IMR-90 (cell line): ENCODE data around the gene COL7A1. TPM values are rescaled to one million over a fixed set of nuclear protein-coding genes. Genes with fewer than 3 reads are reported as not detected.

ENCODE experiments used
- ATAC-seq: fragments of 200-7000 bp; cut with Tn5 transposase; 2 replicates; pipeline ENCODE4 v1.9.1; 2020; ENCODE audit warnings: low read depth, mild to moderate bottlenecking, moderate library complexity
- BruUV-seq: library from RNA; stranded (reverse); fragments of 400-500 nt; replicated peaks from 2 replicates; lab custom pipeline; 2021; lab: Mats Ljungman, UMichigan
- CTCF ChIA-PET: fragments of 300-600 bp; formaldehyde crosslinking; extraction: SDS; loops from one replicate; lab custom pipeline; 2021; ENCODE audit warnings: antibody characterized with exemption; lab: Yijun Ruan, JAX
- POLR2A ChIA-PET: fragments of 300-600 bp; sonication (Branson Sonifier 250); formaldehyde crosslinking; loops from one replicate; lab custom pipeline; 2022; ENCODE audit warnings: antibody characterized with exemption; ENCODE audit not compliant: unreplicated experiment; lab: Charles Lee
- DNase-seq: peaks from one replicate; pipeline ENCODE4 v3.0.0; 2013
- H2AFZ ChIP-seq: replicated peaks from 2 replicates; pipeline ENCODE3; 2013; ENCODE audit warnings: low read length, mild to moderate bottlenecking; ENCODE audit not compliant: poor library complexity
- H2AK5ac ChIP-seq: 2 replicates; pipeline ENCODE4 v1.6.1; 2013; ENCODE audit warnings: low read depth, low read length, inconsistent platforms
- H2AK9ac ChIP-seq: replicated peaks from 2 replicates; pipeline ENCODE3; 2013; ENCODE audit warnings: mild to moderate bottlenecking, low read depth, low read length, moderate library complexity; ENCODE audit not compliant: poor library complexity
- H2BK120ac ChIP-seq: 2 replicates; pipeline ENCODE4 v1.6.1; 2013; ENCODE audit warnings: low read depth, low read length, inconsistent platforms
- H2BK15ac ChIP-seq: 3 replicates; pipeline ENCODE4 v1.6.1; 2013; ENCODE audit warnings: low read depth, low read length, inconsistent platforms
- H2BK20ac ChIP-seq: 2 replicates; pipeline ENCODE4 v1.6.1; 2013; ENCODE audit warnings: low read depth, mild to moderate bottlenecking, inconsistent platforms, low read length, moderate library complexity
- H2BK5ac ChIP-seq: 2 replicates; pipeline ENCODE4 v1.6.1; 2013; ENCODE audit warnings: mild to moderate bottlenecking, low read depth, low read length, inconsistent platforms; ENCODE audit not compliant: poor library complexity, severe bottlenecking
- H3K14ac ChIP-seq: replicated peaks from 2 replicates; pipeline ENCODE4 v1.6.1; 2013; ENCODE audit warnings: low read depth, low read length, inconsistent platforms
- H3K18ac ChIP-seq: 2 replicates; pipeline ENCODE4 v1.6.1; 2013; ENCODE audit warnings: low read depth, low read length, control low read depth
- H3K23ac ChIP-seq: 2 replicates; pipeline ENCODE4 v1.6.1; 2013; ENCODE audit warnings: low read depth, low read length, inconsistent platforms
- H3K27ac ChIP-seq: 2 replicates; pipeline ENCODE4 v1.5.1; 2013; ENCODE audit warnings: mild to moderate bottlenecking, control low read depth, low read length; ENCODE audit not compliant: insufficient read depth
- H3K27me3 ChIP-seq: 2 replicates; pipeline ENCODE4 v1.6.1; 2013; ENCODE audit warnings: low read length; ENCODE audit not compliant: control insufficient read depth, insufficient read depth
- H3K36me3 ChIP-seq: 2 replicates; pipeline ENCODE4 v1.6.1; 2013; ENCODE audit warnings: low read length, mixed read lengths; ENCODE audit not compliant: control insufficient read depth, insufficient read depth
- H3K4ac ChIP-seq: 2 replicates; pipeline ENCODE4 v1.6.1; 2013; ENCODE audit warnings: low read depth, low read length, inconsistent platforms
- H3K4me1 ChIP-seq: 2 replicates; pipeline ENCODE4 v1.6.1; 2013; ENCODE audit warnings: low read length, mixed read lengths; ENCODE audit not compliant: control insufficient read depth, insufficient read depth
- H3K4me2 ChIP-seq: 2 replicates; pipeline ENCODE4 v1.6.1; 2013; ENCODE audit warnings: low read depth, mild to moderate bottlenecking, control low read depth, low read length, moderate library complexity
- H3K4me3 ChIP-seq: 2 replicates; pipeline ENCODE4 v1.5.1; 2013; ENCODE audit warnings: low read depth, mild to moderate bottlenecking, control low read depth, low read length, moderate library complexity; ENCODE audit not compliant: insufficient read depth
- H3K56ac ChIP-seq: 2 replicates; pipeline ENCODE4 v1.6.1; 2013; ENCODE audit warnings: low read length, inconsistent platforms; ENCODE audit not compliant: insufficient read depth; ENCODE audit errors: extremely low read depth
- H3K79me1 ChIP-seq, 2 experiments: 2 replicates each; pipeline ENCODE4 v1.6.1; 2013; ENCODE audit warnings: low read length in 2 of 2, inconsistent platforms in 1 of 2, low read depth in 1 of 2
- H3K9ac ChIP-seq: 2 replicates; pipeline ENCODE4 v1.6.1; 2013; ENCODE audit warnings: low read depth, low read length, control low read depth
- H3K9me1 ChIP-seq: 2 replicates; pipeline ENCODE4 v1.6.1; 2013; ENCODE audit warnings: low read length, inconsistent platforms; ENCODE audit not compliant: insufficient read depth
- H3K9me3 ChIP-seq: 2 replicates; pipeline ENCODE4 v1.6.1; 2013; ENCODE audit warnings: low read length; ENCODE audit not compliant: control insufficient read depth, insufficient read depth
- H4K20me1 ChIP-seq: 2 replicates; pipeline ENCODE4 v1.6.1; 2013; ENCODE audit warnings: low read length, inconsistent platforms; ENCODE audit not compliant: insufficient read depth
- H4K5ac ChIP-seq: 2 replicates; pipeline ENCODE4 v1.6.1; 2013; ENCODE audit warnings: mild to moderate bottlenecking, low read depth, low read length, control low read depth
- H4K8ac ChIP-seq, 2 experiments: 2 replicates each; pipeline ENCODE4 v1.6.1; 2013; ENCODE audit warnings: low read depth in 2 of 2, low read length in 2 of 2, control low read depth in 1 of 2, inconsistent platforms in 1 of 2
- H4K91ac ChIP-seq: 2 replicates; pipeline ENCODE4 v1.6.1; 2013; ENCODE audit warnings: low read depth, low read length, inconsistent platforms; ENCODE audit not compliant: insufficient read depth
- BHLHE40 ChIP-seq: fragments of 150-350 bp; IDR thresholded peaks from 2 replicates; pipeline ENCODE4 v1.6.1; 2016; ENCODE audit warnings: mild to moderate bottlenecking, low read depth, low read length
- CHD1 ChIP-seq: IDR thresholded peaks from 2 replicates; pipeline ENCODE4 v1.6.1; 2012; ENCODE audit warnings: low read depth, low read length, improper control_type of control experiment
- FOS ChIP-seq: fragments of 150-350 bp; IDR thresholded peaks from 2 replicates; pipeline ENCODE4 v1.6.1; 2016; ENCODE audit warnings: low read depth, low read length
- MAFK ChIP-seq: IDR thresholded peaks from 2 replicates; pipeline ENCODE4 v1.6.1; 2012; ENCODE audit warnings: low read depth, low read length, improper control_type of control experiment
- MAZ ChIP-seq: IDR thresholded peaks from 2 replicates; pipeline ENCODE4 v1.6.1; 2012; ENCODE audit warnings: low read depth, mild to moderate bottlenecking, low read length, improper control_type of control experiment, moderate library complexity, borderline replicate concordance
- MXI1 ChIP-seq: IDR thresholded peaks from 2 replicates; pipeline ENCODE4 v1.6.1; 2012; ENCODE audit warnings: low read depth, mild to moderate bottlenecking, low read length, moderate library complexity, borderline replicate concordance
- NFE2L2 ChIP-seq: fragments of 150-350 bp; IDR thresholded peaks from 2 replicates; pipeline ENCODE4 v1.6.1; 2016; ENCODE audit warnings: low read depth, mild to moderate bottlenecking, low read length
- POLR2A ChIP-seq: IDR thresholded peaks from 2 replicates; pipeline ENCODE4 v1.6.1; 2012; ENCODE audit warnings: mild to moderate bottlenecking, low read depth, low read length
- RAD21 ChIP-seq: IDR thresholded peaks from 2 replicates; pipeline ENCODE4 v1.6.1; 2012; ENCODE audit warnings: low read length, improper control_type of control experiment
- SMC3 ChIP-seq: fragments of 150-350 bp; IDR thresholded peaks from 2 replicates; pipeline ENCODE4 v1.6.1; 2016; ENCODE audit warnings: low read depth, mild to moderate bottlenecking, antibody characterized with exemption, low read length, moderate library complexity
- WGBS, 2 experiments: methylation state at CpG; one replicate each; pipeline versions ENCODE4 v1.1.5 to v1.1.7; 2013; ENCODE audit warnings: missing lambda C conversion rate in 2 of 2; ENCODE audit not compliant: insufficient read length in 1 of 2; ENCODE audit errors: extremely low coverage in 2 of 2; 5-methylcytosine and 5-hydroxymethylcytosine counted together
- dilution Hi-C: fragments of 300-500 bp; cut with HindIII; formaldehyde crosslinking; loops from one replicate; pipeline ENCODE4 v1.14.3; 2018; ENCODE audit warnings: low sequenced_read_pairs; ENCODE audit not compliant: unreplicated experiment
- in situ Hi-C: fragments of 300-500 bp; cut with MboI; formaldehyde crosslinking; loops from 3 replicates; pipeline ENCODE4 v1.14.3; 2019; ENCODE audit warnings: low sequenced_read_pairs, inconsistent platforms, mixed read lengths
- intact Hi-C: fragments of 100-400 bp; cut with micrococcal nuclease; formaldehyde crosslinking; loops from 2 replicates; pipeline ENCODE4 v1.10.0; 2022
- polyA plus RNA-seq, 3 experiments: library from polyadenylated mRNA; depleted of rRNA; stranded (reverse); fragments of >200 nt; gene quantifications; 2 replicates each; pipeline ENCODE4 v1.2.3, GENCODE V29; 2012; ENCODE audit warnings: low replicate concordance in 1 of 3
- total RNA-seq: library from RNA; depleted of rRNA; stranded (reverse); fragments of >200 nt; gene quantifications from 2 replicates; pipeline ENCODE4 v1.2.3, GENCODE V29; 2012
- TF ChIP-seq, protein P1 (sequence below): fragments of 150-350 bp; IDR thresholded peaks from 2 replicates; pipeline ENCODE4 v1.6.1; 2016; ENCODE audit warnings: low read depth, mild to moderate bottlenecking, low read length, moderate library complexity, borderline replicate concordance
- TF ChIP-seq, protein P2 (sequence below): conservative IDR thresholded peaks from 2 replicates; pipeline ENCODE4 v1.5.1; 2012; ENCODE audit warnings: mild to moderate bottlenecking, low read depth, low read length, improper control_type of control experiment
- TF ChIP-seq, protein P3 (sequence below): fragments of 150-350 bp; IDR thresholded peaks from 2 replicates; pipeline ENCODE4 v1.6.1; 2017; ENCODE audit warnings: mild to moderate bottlenecking, antibody characterized with exemption, low read length, low read depth

The COL7A1 gene
- total and polyA plus RNA-seq, 2 of the 4 experiments (the other 2 are of a cell fraction) = 4.1 to 20.3 TPM

DNA sequence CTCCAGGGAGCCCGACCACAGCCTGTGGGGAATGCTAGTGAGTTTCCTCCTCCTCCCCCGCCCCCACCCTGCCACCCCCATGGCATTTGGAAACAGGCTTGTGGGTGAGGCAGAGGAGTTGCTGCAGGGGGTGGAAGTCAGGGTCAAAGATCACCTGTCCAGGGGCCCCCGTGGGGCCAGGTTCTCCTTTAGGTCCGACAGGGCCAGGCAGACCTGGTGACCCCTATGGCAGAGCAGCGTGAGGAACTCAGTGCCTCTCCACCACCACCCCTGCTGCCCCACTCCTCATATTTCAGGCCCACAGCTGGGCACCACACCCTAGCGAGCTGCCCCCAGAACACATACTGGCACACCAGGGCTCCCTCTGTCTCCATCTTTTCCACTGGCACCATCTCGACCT, 22.6 kb downstream of the COL7A1 start:
- H2BK5ac ChIP-seq = no peak overlapping the region
- H3K4me3 ChIP-seq = no peak overlapping the region
- ChIA-PET CTCF (no interaction called here), POLR2A (no interaction called here)
- peaks cover 6% of the 10 kb centered on the region; the same call in 1 of the 2 replicates for H4K20me1 ChIP-seq
- WGBS, 2 experiments = 74% methylated on average over 3 of the region's 7 CpGs; no CpG with 5 or more reads in 1 of the 2 experiments
- no peak overlapping the region for H3K56ac ChIP-seq
- H4K91ac ChIP-seq = no peak overlapping the region
- dilution Hi-C loops = no loop called here
- no peak overlapping the region for H2BK20ac ChIP-seq
- intact Hi-C loops = no loop called here
- no peak overlapping the region for H2BK120ac ChIP-seq
- no peak overlapping the region for H3K9ac ChIP-seq
- no peak overlapping the region for H2AK9ac ChIP-seq
- no peak overlapping the region for H3K18ac ChIP-seq
- H3K36me3 ChIP-seq = peaks cover 77% of the 10 kb centered on the region
- no peak overlapping the region for H3K23ac ChIP-seq
- H3K27ac ChIP-seq = no peak overlapping the region; the same call in 1 of the 2 replicates
- H3K27me3 ChIP-seq = no peaks in the 10 kb centered on the region
- TF ChIP-seq CHD1 (no peak), BHLHE40 (no peak), RAD21 (no peak), POLR2A (no peak), MXI1 (no peak), MAFK (no peak), MAZ (no peak), NFE2L2 (no peak), FOS (no peak), SMC3 (no peak)
- TF ChIP-seq, protein P1, sequence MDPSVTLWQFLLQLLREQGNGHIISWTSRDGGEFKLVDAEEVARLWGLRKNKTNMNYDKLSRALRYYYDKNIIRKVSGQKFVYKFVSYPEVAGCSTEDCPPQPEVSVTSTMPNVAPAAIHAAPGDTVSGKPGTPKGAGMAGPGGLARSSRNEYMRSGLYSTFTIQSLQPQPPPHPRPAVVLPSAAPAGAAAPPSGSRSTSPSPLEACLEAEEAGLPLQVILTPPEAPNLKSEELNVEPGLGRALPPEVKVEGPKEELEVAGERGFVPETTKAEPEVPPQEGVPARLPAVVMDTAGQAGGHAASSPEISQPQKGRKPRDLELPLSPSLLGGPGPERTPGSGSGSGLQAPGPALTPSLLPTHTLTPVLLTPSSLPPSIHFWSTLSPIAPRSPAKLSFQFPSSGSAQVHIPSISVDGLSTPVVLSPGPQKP = no peak
- TF ChIP-seq, protein P2, sequence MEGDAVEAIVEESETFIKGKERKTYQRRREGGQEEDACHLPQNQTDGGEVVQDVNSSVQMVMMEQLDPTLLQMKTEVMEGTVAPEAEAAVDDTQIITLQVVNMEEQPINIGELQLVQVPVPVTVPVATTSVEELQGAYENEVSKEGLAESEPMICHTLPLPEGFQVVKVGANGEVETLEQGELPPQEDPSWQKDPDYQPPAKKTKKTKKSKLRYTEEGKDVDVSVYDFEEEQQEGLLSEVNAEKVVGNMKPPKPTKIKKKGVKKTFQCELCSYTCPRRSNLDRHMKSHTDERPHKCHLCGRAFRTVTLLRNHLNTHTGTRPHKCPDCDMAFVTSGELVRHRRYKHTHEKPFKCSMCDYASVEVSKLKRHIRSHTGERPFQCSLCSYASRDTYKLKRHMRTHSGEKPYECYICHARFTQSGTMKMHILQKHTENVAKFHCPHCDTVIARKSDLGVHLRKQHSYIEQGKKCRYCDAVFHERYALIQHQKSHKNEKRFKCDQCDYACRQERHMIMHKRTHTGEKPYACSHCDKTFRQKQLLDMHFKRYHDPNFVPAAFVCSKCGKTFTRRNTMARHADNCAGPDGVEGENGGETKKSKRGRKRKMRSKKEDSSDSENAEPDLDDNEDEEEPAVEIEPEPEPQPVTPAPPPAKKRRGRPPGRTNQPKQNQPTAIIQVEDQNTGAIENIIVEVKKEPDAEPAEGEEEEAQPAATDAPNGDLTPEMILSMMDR = no peak
- TF ChIP-seq, protein P3, sequence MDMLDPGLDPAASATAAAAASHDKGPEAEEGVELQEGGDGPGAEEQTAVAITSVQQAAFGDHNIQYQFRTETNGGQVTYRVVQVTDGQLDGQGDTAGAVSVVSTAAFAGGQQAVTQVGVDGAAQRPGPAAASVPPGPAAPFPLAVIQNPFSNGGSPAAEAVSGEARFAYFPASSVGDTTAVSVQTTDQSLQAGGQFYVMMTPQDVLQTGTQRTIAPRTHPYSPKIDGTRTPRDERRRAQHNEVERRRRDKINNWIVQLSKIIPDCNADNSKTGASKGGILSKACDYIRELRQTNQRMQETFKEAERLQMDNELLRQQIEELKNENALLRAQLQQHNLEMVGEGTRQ = no peak
- H3K4me2 ChIP-seq = no peak overlapping the region
- H2AFZ ChIP-seq = no peak overlapping the region
- no peak overlapping the region for H4K8ac ChIP-seq
- no peak overlapping the region for H2AK5ac ChIP-seq
- no peak overlapping the region for H3K14ac ChIP-seq
- ATAC-seq (no peak), DNase-seq (no peak)
- no peaks in the 10 kb centered on the region for H3K9me3 ChIP-seq
- H3K9me1 ChIP-seq = peaks cover 11% of the 10 kb centered on the region
- no TSS peak for BruUV-seq
- no peak overlapping the region for H4K5ac ChIP-seq
- peaks cover 4 to 9% of the 10 kb centered on the region in 2 experiments; a peak in 2 of 4 replicates for H3K79me1 ChIP-seq
- no peak overlapping the region for H3K4ac ChIP-seq
- no peak overlapping the region for H2BK15ac ChIP-seq
- in situ Hi-C loops = no loop called here
- H3K4me1 ChIP-seq = no peaks in the 10 kb centered on the region
